ENCODE measurements around the gene VPREB1. TPM values are rescaled to one million over a fixed set of nuclear protein-coding genes. Genes with fewer than 3 reads are reported as not detected.
"Not testable (repeated sequence)": the region's sequence is repeated elsewhere in the genome, so short reads cannot be mapped to it uniquely, and the experiment has no call there.

VPREB1 gene
- total RNA-seq, 1 donor from 2014 or later, result not detected

GRCh38 chr22:22201930-22202343 is 42.6 kb upstream of the VPREB1 start:
- intact Hi-C loops (cut with DNase I), result no loop called here
- Histone ChIP-seq H3K4me1 (no peaks in the 10 kb centered on the region), H3K27ac (no peak overlapping the region), H3K27me3 (peaks cover 32% of the 10 kb centered on the region), H3K4me3 (no peak overlapping the region), H3K9me3 (no peaks in the 10 kb centered on the region), H3K36me3 (no peaks in the 10 kb centered on the region)
- no peak for ATAC-seq
- TF ChIP-seq CTCF (IDR thresholded peaks at IDR 0.05), result no peak
- DNase-seq, result no peak

- no peak overlapping the region for H3K27ac ChIP-seq
- H3K4me1 ChIP-seq, result no peaks in the 10 kb centered on the region
- no peak for DNase-seq
- H3K36me3 ChIP-seq, result no peaks in the 10 kb centered on the region
- H3K9me3 ChIP-seq, result no peaks in the 10 kb centered on the region
- no peak for TF ChIP-seq CTCF (IDR thresholded peaks at IDR 0.05)
- intact Hi-C loops (cut with DNase I), result no loop called here
- ATAC-seq, result no peak
- H3K4me3 ChIP-seq, result no peak overlapping the region
- peaks cover 28% of the 10 kb centered on the region for H3K27me3 ChIP-seq
These were observed 41.3 kb upstream of the VPREB1 start for GRCh38 chr22:22203048-22203971.

- no peak overlapping the region for H3K4me3 ChIP-seq
- intact Hi-C loops (cut with DNase I), result no loop called here
These were observed 36.6 kb upstream of the VPREB1 start for GRCh38 chr22:22207845-22208564.

GRCh38 chr22:22208652-22209051 is 35.9 kb upstream of the VPREB1 start:
- no peak for DNase-seq
- no peaks in the 10 kb centered on the region for H3K9me3 ChIP-seq
- no peak overlapping the region for H3K4me3 ChIP-seq
- intact Hi-C loops (cut with DNase I), result no loop called here
- no peak for TF ChIP-seq CTCF (IDR thresholded peaks at IDR 0.05)
- no peaks in the 10 kb centered on the region for H3K4me1 ChIP-seq
- no peak overlapping the region for H3K27ac ChIP-seq
- no peak for ATAC-seq
- no peaks in the 10 kb centered on the region for H3K36me3 ChIP-seq
- H3K27me3 ChIP-seq, result peaks cover 7% of the 10 kb centered on the region

More at GRCh38 chr22:22207845-22208564, 36.6 kb upstream of the VPREB1 start:
- ATAC-seq, result peak; percentile 94
- TF ChIP-seq CTCF (IDR thresholded peaks at IDR 0.05), result peak; percentile 60
- H3K27ac ChIP-seq, result no peak overlapping the region
- H3K9me3 ChIP-seq, result no peaks in the 10 kb centered on the region
- H3K4me1 ChIP-seq, result no peaks in the 10 kb centered on the region
- peak; percentile 86 for DNase-seq
- H3K36me3 ChIP-seq, result no peaks in the 10 kb centered on the region
- peaks cover 13% of the 10 kb centered on the region for H3K27me3 ChIP-seq

- H3K27ac ChIP-seq; H3K4me1 ChIP-seq; H3K4me3 ChIP-seq; intact Hi-C loops (cut with DNase I); ATAC-seq; DNase-seq; H3K36me3 ChIP-seq; H3K27me3 ChIP-seq; H3K9me3 ChIP-seq: not testable (repeated sequence)
These were observed 35.4 kb upstream of the VPREB1 start for GRCh38 chr22:22209080-22209640.

- intact Hi-C loops (cut with DNase I), result no loop called here
These were observed 34.2 kb upstream of the VPREB1 start for GRCh38 chr22:22210375-22210774.

More at GRCh38 chr22:22210375-22210774, 34.2 kb upstream of the VPREB1 start:
- no peak for DNase-seq
- Histone ChIP-seq H3K36me3 (no peaks in the 10 kb centered on the region), H3K27ac (no peak overlapping the region), H3K27me3 (peaks cover 6% of the 10 kb centered on the region), H3K4me3 (no peak overlapping the region), H3K9me3 (no peaks in the 10 kb centered on the region), H3K4me1 (no peaks in the 10 kb centered on the region)
- no peak for TF ChIP-seq CTCF (IDR thresholded peaks at IDR 0.05)
- ATAC-seq, result no peak

Data from upper lobe of right lung (tissue), 1 donor.